A549 (cell line): Measurements from ENCODE around the gene RAE1. TPM values are rescaled to one million over a fixed set of nuclear protein-coding genes. Genes with fewer than 3 reads are reported as not detected.

Experiments used
- ATAC-seq, 2 experiments: fragments of 200-7000 bp in 1 of 2; fragments of >200 bp in 1 of 2; cut with Nextera tagmentation in 1 of 2; cut with Tn5 transposase in 1 of 2; 3 replicates each; pipeline versions ENCODE4 v1.8.0 to v1.9.1; 2018 to 2020; ENCODE audit warnings: mild to moderate bottlenecking in 1 of 2, moderate library complexity in 1 of 2
- CTCF ChIA-PET: fragments of 300-600 bp; sonication (Branson Sonifier 250); formaldehyde crosslinking; extraction: SDS; loops from one replicate; lab custom pipeline; 2021; ENCODE audit warnings: antibody characterized with exemption, inconsistent platforms; lab: Yijun Ruan, JAX
- POLR2A ChIA-PET: fragments of 350-600 bp; formaldehyde crosslinking; extraction: SDS; loops from one replicate; lab custom pipeline; 2021; ENCODE audit warnings: antibody characterized with exemption, inconsistent platforms; lab: Yijun Ruan, JAX
- DNase-seq, 2 experiments: peaks; one replicate each; pipeline versions ENCODE4 v3.0.0 to v3.0.0-alpha.2; 2011 to 2016; ENCODE audit warnings: low read depth in 1 of 2, low spot score in 1 of 2
- FAIRE-seq: peaks from 2 replicates; lab custom pipeline; 2011; peaks lifted over from hg19 to GRCh38; lab: Jason Lieb, UNC
- H3K27ac ChIP-seq, 2 experiments: fragments of >200 bp; sonication (Bioruptor Twin); formaldehyde crosslinking; 3 replicates each; pipeline ENCODE4 v1.5.1; 2016 to 2017
- H3K4me1 ChIP-seq: fragments of >200 bp; sonication (Bioruptor Twin); formaldehyde crosslinking; 3 replicates; pipeline ENCODE4 v1.6.1; 2016
- H3K4me2 ChIP-seq: fragments of >200 bp; sonication (Bioruptor Twin); formaldehyde crosslinking; 3 replicates; pipeline ENCODE4 v1.6.1; 2016
- H3K4me3 ChIP-seq: fragments of >200 bp; sonication (Bioruptor Twin); formaldehyde crosslinking; 3 replicates; pipeline ENCODE4 v1.5.1; 2016
- H3K9me3 ChIP-seq: fragments of >200 bp; sonication (Bioruptor Twin); formaldehyde crosslinking; 3 replicates; pipeline ENCODE4 v1.6.1; 2016
- BCL3 ChIP-seq: fragments of >200 bp; sonication (Bioruptor Twin); formaldehyde crosslinking; IDR thresholded peaks from 3 replicates; pipeline ENCODE4 v1.6.1; 2016
- CBX8 ChIP-seq: fragments of 200-600 bp; sonication (generic); IDR thresholded peaks from 2 replicates; pipeline ENCODE4 v1.6.1; 2016
- CHD2 ChIP-seq: fragments of 150-350 bp; IDR thresholded peaks from 2 replicates; pipeline ENCODE4 v1.6.1; 2014; ENCODE audit warnings: low read length; ENCODE audit not compliant: partially characterized antibody
- ELK1 ChIP-seq: fragments of 150-350 bp; IDR thresholded peaks from 2 replicates; pipeline ENCODE4 v1.6.1; 2014; ENCODE audit warnings: low read depth, mild to moderate bottlenecking, low read length
- HOXA7 ChIP-seq: fragments of 250-450 bp; sonication (Bioruptor Pico); IDR thresholded peaks from 2 replicates; pipeline ENCODE4 v1.5.0; 2020; ENCODE audit warnings: mild to moderate bottlenecking, moderate library complexity
- KDM1A ChIP-seq: fragments of 200-600 bp; sonication (generic); IDR thresholded peaks from 2 replicates; pipeline ENCODE4 v1.6.1; 2016; ENCODE audit warnings: low read depth, mild to moderate bottlenecking
- NPAS2 ChIP-seq: fragments of 250-450 bp; sonication (Bioruptor Pico); IDR thresholded peaks from 2 replicates; pipeline ENCODE4 v1.8.0; 2022; ENCODE audit warnings: mild to moderate bottlenecking, moderate library complexity, borderline replicate concordance
- NR3C1 ChIP-seq: fragments of >200 bp; sonication (Bioruptor Twin); formaldehyde crosslinking; IDR thresholded peaks from 3 replicates; pipeline ENCODE4 v1.6.1; 2017
- PHF8 ChIP-seq: fragments of 200-600 bp; sonication (generic); IDR thresholded peaks from 2 replicates; pipeline ENCODE4 v1.6.1; 2016; ENCODE audit warnings: low read depth, mild to moderate bottlenecking, antibody characterized with exemption, moderate library complexity, borderline replicate concordance
- REST ChIP-seq: fragments of 200-600 bp; sonication (generic); IDR thresholded peaks from 2 replicates; pipeline ENCODE4 v1.6.1; 2016; ENCODE audit warnings: antibody characterized with exemption, mild to moderate bottlenecking, moderate library complexity
- RNF2 ChIP-seq: fragments of 200-600 bp; sonication (generic); IDR thresholded peaks from 2 replicates; pipeline ENCODE4 v1.6.1; 2016; ENCODE audit warnings: low read depth, mild to moderate bottlenecking, antibody characterized with exemption, moderate library complexity, borderline replicate concordance
- SMC3 ChIP-seq: fragments of >200 bp; sonication (Bioruptor Twin); formaldehyde crosslinking; IDR thresholded peaks from 3 replicates; pipeline ENCODE4 v1.6.1; 2018; ENCODE audit warnings: inconsistent platforms
- SREBF2 ChIP-seq: fragments of 450-650 bp; IDR thresholded peaks from 2 replicates; pipeline ENCODE4 v1.6.1; 2014; ENCODE audit warnings: mild to moderate bottlenecking, moderate library complexity
- TFCP2L1 ChIP-seq: fragments of 250-450 bp; sonication (Bioruptor Pico); IDR thresholded peaks from 2 replicates; pipeline ENCODE4 v1.5.0; 2021; ENCODE audit warnings: mild to moderate bottlenecking
- ZFP36 ChIP-seq: fragments of 450-650 bp; IDR thresholded peaks from 2 replicates; pipeline ENCODE4 v1.6.1; 2014; ENCODE audit warnings: borderline replicate concordance; ENCODE audit not compliant: partially characterized antibody
- WGBS: methylation state at CpG from one replicate; pipeline ENCODE4 v1.1.6; 2017; ENCODE audit errors: missing lambda C conversion rate; 5-methylcytosine and 5-hydroxymethylcytosine counted together
- polyA plus RNA-seq, 4 experiments: library from polyadenylated mRNA; depleted of rRNA in 3 of 4; stranded (reverse); fragments of >200 nt; fragmentation: RNase III in 1 of 4; extraction: RNeasy Plus Mini Kit Qiagen cat#74134 plus additional on column Dnase treatment in 1 of 4; gene quantifications; 2 replicates in 3 of 4; 3 replicates in 1 of 4; pipeline ENCODE4 v1.2.3, GENCODE V29; 2011 to 2017
- TF ChIP-seq, protein P1 (sequence below): fragments of 250-450 bp; sonication (Bioruptor Pico); IDR thresholded peaks from 2 replicates; pipeline ENCODE4 v1.5.0; 2021; ENCODE audit warnings: mild to moderate bottlenecking, moderate library complexity, borderline replicate concordance
- TF ChIP-seq, protein P2 (sequence below): IDR thresholded peaks from 2 replicates; pipeline ENCODE4 v1.6.1; 2012
- TF ChIP-seq, protein P3 (sequence below): fragments of >200 bp; sonication (Bioruptor Twin); formaldehyde crosslinking; IDR thresholded peaks from 2 replicates; pipeline ENCODE4 v1.6.1; 2016

Gene RAE1
- polyA plus RNA-seq, 2 of the 4 experiments (the other 2 are of a cell fraction) = 54.7 to 69.6 TPM

DNA sequence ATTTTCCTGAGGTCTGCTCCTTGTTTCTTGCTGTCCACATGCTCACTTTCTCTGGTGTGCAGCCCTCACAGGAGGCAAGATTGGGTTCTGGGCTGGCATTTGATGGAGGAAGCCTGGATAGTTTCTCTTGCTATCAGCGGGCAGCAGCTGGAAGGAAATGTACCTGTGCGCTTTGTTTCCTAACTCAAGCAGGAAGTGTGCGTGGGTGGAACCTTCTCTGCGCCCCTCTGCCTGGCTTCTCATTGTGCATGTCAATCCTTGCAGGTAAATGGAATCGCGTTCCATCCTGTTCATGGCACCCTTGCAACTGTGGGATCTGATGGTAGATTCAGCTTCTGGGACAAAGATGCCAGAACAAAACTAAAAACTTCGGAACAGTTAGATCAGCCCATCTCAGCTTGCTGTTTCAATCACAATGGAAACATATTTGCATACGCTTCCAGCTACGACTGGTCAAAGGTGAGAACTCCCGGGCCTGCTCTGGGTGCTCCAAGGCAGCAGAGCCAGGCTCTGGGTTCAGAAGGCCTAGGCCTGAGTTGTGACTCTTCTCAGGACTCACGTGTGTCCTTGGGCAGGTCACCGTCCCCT lies 23.4 kb downstream of the RAE1 start:
- WGBS = 95% methylated on average over 12 of the region's 12 CpGs
- POLR2A ChIA-PET = no interaction called here
- FAIRE-seq = no peak

More for the DNA sequence above, 23.4 kb downstream of the RAE1 start:
- CTCF ChIA-PET = interaction anchor here (1.0 to 3.9 kb wide), 6 partner anchors 10 to 284 kb away, joined by 3 to 21 read pairs (median 4); no protein-coding TSS in a partner anchor
- DNase-seq = no peak
- no peak overlapping the region for H3K4me3 ChIP-seq
- H3K9me3 ChIP-seq = no peaks in the 10 kb centered on the region
- ATAC-seq = no peak
- no peaks in the 10 kb centered on the region for H3K4me1 ChIP-seq
- no peak for TF ChIP-seq RNF2
- no peak for TF ChIP-seq CHD2
- no peak for TF ChIP-seq ZFP36
- no peak for TF ChIP-seq PHF8
- TF ChIP-seq ELK1 = no peak
- no peak for TF ChIP-seq TFCP2L1 (CRISPR knock-in tag)
- TF ChIP-seq, protein P1, sequence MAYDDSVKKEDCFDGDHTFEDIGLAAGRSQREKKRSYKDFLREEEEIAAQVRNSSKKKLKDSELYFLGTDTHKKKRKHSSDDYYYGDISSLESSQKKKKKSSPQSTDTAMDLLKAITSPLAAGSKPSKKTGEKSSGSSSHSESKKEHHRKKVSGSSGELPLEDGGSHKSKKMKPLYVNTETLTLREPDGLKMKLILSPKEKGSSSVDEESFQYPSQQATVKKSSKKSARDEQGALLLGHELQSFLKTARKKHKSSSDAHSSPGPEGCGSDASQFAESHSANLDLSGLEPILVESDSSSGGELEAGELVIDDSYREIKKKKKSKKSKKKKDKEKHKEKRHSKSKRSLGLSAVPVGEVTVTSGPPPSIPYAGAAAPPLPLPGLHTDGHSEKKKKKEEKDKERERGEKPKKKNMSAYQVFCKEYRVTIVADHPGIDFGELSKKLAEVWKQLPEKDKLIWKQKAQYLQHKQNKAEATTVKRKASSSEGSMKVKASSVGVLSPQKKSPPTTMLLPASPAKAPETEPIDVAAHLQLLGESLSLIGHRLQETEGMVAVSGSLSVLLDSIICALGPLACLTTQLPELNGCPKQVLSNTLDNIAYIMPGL (CRISPR knock-in tag) = no peak
- TF ChIP-seq, protein P2, sequence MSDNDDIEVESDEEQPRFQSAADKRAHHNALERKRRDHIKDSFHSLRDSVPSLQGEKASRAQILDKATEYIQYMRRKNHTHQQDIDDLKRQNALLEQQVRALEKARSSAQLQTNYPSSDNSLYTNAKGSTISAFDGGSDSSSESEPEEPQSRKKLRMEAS = no peak
- TF ChIP-seq SREBF2 = no peak
- TF ChIP-seq CBX8 = no peak
- no peak for TF ChIP-seq NPAS2
- no peak for TF ChIP-seq REST
- TF ChIP-seq SMC3 = no peak
- TF ChIP-seq KDM1A = no peak
- TF ChIP-seq, protein P3, sequence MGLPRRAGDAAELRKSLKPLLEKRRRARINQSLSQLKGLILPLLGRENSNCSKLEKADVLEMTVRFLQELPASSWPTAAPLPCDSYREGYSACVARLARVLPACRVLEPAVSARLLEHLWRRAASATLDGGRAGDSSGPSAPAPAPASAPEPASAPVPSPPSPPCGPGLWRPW = no peak
- no peak for TF ChIP-seq BCL3
- TF ChIP-seq HOXA7 = no peak
- no peak for TF ChIP-seq NR3C1
- TF ChIP-seq, all 56 proteins: peak for 0
- H3K4me2 ChIP-seq = no peak overlapping the region
- no peak overlapping the region for H3K27ac ChIP-seq
